ENCODE results near the gene PDK1. TPM values are rescaled to one million over a fixed set of nuclear protein-coding genes. Genes with fewer than 3 reads are reported as not detected.

Gene PDK1
- total RNA-seq, 1 donor from 2014 or later, result 42.3 TPM

DNA sequence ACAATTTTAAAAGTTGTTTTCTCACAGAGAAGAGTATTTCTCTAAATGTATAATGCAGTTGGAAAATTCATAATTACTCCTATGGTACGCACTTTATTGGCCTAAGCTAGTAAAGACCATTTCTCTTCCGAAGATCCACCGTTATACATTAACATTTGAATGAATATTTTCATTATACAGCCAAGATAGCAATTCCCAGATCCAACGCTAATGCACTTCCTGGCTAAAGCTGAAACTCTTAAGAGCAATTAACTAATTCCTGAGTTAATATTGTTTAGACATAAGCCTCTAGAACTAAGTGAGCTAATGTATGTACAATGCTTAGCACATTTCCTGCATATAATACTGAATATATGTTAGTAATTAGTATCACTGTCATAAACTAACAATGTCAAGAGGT, 56.2 kb downstream of the PDK1 start:
- no peak overlapping the region for H3K27ac Mint-ChIP-seq
- H3K9me3 Mint-ChIP-seq, result no peaks in the 10 kb centered on the region
- no peak for DNase-seq (ENCODE audit: low spot score in 2 of 2, unreplicated experiment in 2 of 2)
- H3K36me3 Mint-ChIP-seq, result peaks cover 9% of the 10 kb centered on the region
- H3K4me1 Mint-ChIP-seq, result peaks cover 8% of the 10 kb centered on the region
- TF ChIP-seq CTCF (IDR thresholded peaks at IDR 0.05; ENCODE audit: unreplicated experiment), result no peak
- H3K27me3 Mint-ChIP-seq (ENCODE audit: low read depth), result no peaks in the 10 kb centered on the region
- no peak overlapping the region for H3K4me3 Mint-ChIP-seq

- H3K36me3 Mint-ChIP-seq, result peaks cover 9% of the 10 kb centered on the region
- no peaks in the 10 kb centered on the region for H3K9me3 Mint-ChIP-seq
- no peak for DNase-seq (ENCODE audit: low spot score in 2 of 2, unreplicated experiment in 2 of 2)
- peaks cover 8% of the 10 kb centered on the region for H3K4me1 Mint-ChIP-seq
- no peak overlapping the region for H3K4me3 Mint-ChIP-seq
- no peak for TF ChIP-seq CTCF (IDR thresholded peaks at IDR 0.05; ENCODE audit: unreplicated experiment)
- H3K27me3 Mint-ChIP-seq (ENCODE audit: low read depth), result no peaks in the 10 kb centered on the region
- no peak overlapping the region for H3K27ac Mint-ChIP-seq
These were observed 57.1 kb downstream of the PDK1 start for GRCh38 chr2:172613040-172613439.

- H3K4me3 Mint-ChIP-seq, result no peak overlapping the region
- peaks cover 8% of the 10 kb centered on the region for H3K4me1 Mint-ChIP-seq
- no peak overlapping the region for H3K27ac Mint-ChIP-seq
- no peak for DNase-seq (ENCODE audit: low spot score in 2 of 2, unreplicated experiment in 2 of 2)
- no peaks in the 10 kb centered on the region for H3K27me3 Mint-ChIP-seq (ENCODE audit: low read depth)
- H3K36me3 Mint-ChIP-seq, result peaks cover 9% of the 10 kb centered on the region
- H3K9me3 Mint-ChIP-seq, result no peaks in the 10 kb centered on the region
- TF ChIP-seq CTCF (IDR thresholded peaks at IDR 0.05; ENCODE audit: unreplicated experiment), result no peak
These were observed 57.8 kb downstream of the PDK1 start for GRCh38 chr2:172613615-172614231.

DNA sequence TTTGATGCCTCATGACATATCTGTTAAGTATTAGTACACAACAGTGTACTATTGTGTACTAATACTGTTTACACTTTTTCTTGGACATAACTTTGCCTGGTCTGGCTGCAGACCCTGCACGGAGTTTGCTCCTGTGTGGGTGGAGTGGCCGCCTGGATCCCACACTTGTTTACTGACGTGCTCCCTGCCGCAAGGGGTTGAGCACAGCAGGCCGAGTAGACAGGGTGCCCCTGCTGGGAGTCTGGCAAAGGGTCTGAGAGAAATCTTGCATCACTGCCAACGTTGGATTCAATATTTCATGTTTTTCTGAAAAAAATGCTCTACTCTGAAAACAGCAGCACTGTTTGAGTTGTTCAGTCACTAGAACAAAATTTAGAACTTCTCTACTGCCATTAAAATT, 59.0 kb downstream of the PDK1 start:
- DNase-seq (ENCODE audit: low spot score in 2 of 2, unreplicated experiment in 2 of 2), result no peak
- Mint-ChIP-seq H3K27ac (no peak overlapping the region), H3K4me1 (peaks cover 8% of the 10 kb centered on the region), H3K27me3 (ENCODE audit: low read depth) (no peaks in the 10 kb centered on the region), H3K9me3 (no peaks in the 10 kb centered on the region), H3K4me3 (no peak overlapping the region), H3K36me3 (peaks cover 9% of the 10 kb centered on the region)
- no peak for TF ChIP-seq CTCF (IDR thresholded peaks at IDR 0.05; ENCODE audit: unreplicated experiment)

DNA sequence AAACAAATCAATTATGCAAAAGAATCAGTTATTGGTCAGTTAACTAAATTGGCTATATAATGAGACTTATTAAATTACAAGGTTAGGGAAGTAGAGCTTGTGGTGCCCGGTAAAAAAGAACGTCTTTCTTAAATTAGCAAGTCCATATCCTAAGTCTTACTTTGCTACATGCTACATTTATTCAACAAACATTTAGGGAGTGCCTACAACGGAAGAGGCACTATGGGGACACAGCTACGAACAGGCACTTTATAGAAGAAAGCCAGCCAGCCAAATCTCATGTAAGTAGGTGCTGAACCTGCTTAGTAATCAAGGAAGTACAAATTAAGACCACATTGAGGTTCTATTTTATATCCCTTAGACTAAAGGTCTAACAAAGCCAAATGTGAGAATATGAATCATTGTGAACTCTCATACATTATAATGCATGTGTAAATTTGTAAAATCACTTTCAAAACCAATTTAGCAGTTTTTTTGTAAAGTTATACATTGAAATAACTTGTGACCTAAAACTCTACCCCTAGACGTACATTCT, 59.9 kb downstream of the PDK1 start:
- no peak overlapping the region for H3K27ac Mint-ChIP-seq
- H3K4me3 Mint-ChIP-seq, result no peak overlapping the region
- no peaks in the 10 kb centered on the region for H3K27me3 Mint-ChIP-seq (ENCODE audit: low read depth)
- DNase-seq (ENCODE audit: low spot score in 2 of 2, unreplicated experiment in 2 of 2), result no peak
- no peak for TF ChIP-seq CTCF (IDR thresholded peaks at IDR 0.05; ENCODE audit: unreplicated experiment)
- H3K4me1 Mint-ChIP-seq, result peaks cover 8% of the 10 kb centered on the region
- H3K36me3 Mint-ChIP-seq, result peaks cover 11% of the 10 kb centered on the region
- peaks cover 3% of the 10 kb centered on the region for H3K9me3 Mint-ChIP-seq

All from mesothelial cell of epicardium (in vitro differentiated cells).